Hepatocyte (in vitro differentiated cells): ENCODE measurements around the gene SYNPO2. TPM values are rescaled to one million over a fixed set of nuclear protein-coding genes. Genes with fewer than 3 reads are reported as not detected.

ENCODE experiments used
- DNase-seq: peaks from one replicate; pipeline ENCODE4 v3.0.0-alpha.2; 2016; ENCODE audit warnings: low spot score
- H2AFZ ChIP-seq: fragments of 200-600 bp; sonication (generic); 2 replicates; pipeline ENCODE4 v1.6.0; 2016; ENCODE audit warnings: antibody characterized with exemption, mild to moderate bottlenecking
- H3K27ac ChIP-seq: fragments of 200-600 bp; sonication (generic); 2 replicates; pipeline ENCODE4 v1.5.1; 2016; ENCODE audit warnings: mild to moderate bottlenecking
- H3K27me3 ChIP-seq: fragments of 200-600 bp; sonication (generic); 2 replicates; pipeline ENCODE4 v1.6.1; 2016
- H3K36me3 ChIP-seq: fragments of 200-600 bp; sonication (generic); replicated peaks from 2 replicates; pipeline ENCODE4 v1.5.1; 2016; ENCODE audit warnings: low read depth; ENCODE audit not compliant: insufficient read depth
- H3K4me1 ChIP-seq: fragments of 200-600 bp; sonication (generic); 2 replicates; pipeline ENCODE4 v1.5.1; 2016; ENCODE audit warnings: mild to moderate bottlenecking, moderate library complexity; ENCODE audit not compliant: insufficient read depth
- H3K4me2 ChIP-seq: fragments of 200-600 bp; sonication (generic); 2 replicates; pipeline ENCODE4 v1.6.0; 2016
- H3K4me3 ChIP-seq: fragments of 200-600 bp; sonication (generic); 2 replicates; pipeline ENCODE4 v1.5.1; 2016; ENCODE audit warnings: mild to moderate bottlenecking
- H3K79me2 ChIP-seq: fragments of 200-600 bp; sonication (generic); 2 replicates; pipeline ENCODE4 v1.6.0; 2017; ENCODE audit warnings: mild to moderate bottlenecking
- H3K9me2 ChIP-seq: fragments of 200-600 bp; sonication (generic); replicated peaks from 2 replicates; pipeline ENCODE4 v1.6.0; 2017; ENCODE audit warnings: mild to moderate bottlenecking; ENCODE audit not compliant: insufficient read depth
- H3K9me3 ChIP-seq: fragments of 200-600 bp; sonication (generic); 2 replicates; pipeline ENCODE4 v1.5.1; 2016; ENCODE audit warnings: low read depth, mild to moderate bottlenecking
- H4K20me1 ChIP-seq: fragments of 200-600 bp; sonication (generic); 2 replicates; pipeline ENCODE4 v1.6.0; 2016; ENCODE audit warnings: mild to moderate bottlenecking; ENCODE audit not compliant: insufficient read depth, poor library complexity, severe bottlenecking
- CTCF ChIP-seq: fragments of 200-600 bp; sonication (generic); IDR thresholded peaks from 2 replicates; pipeline ENCODE4 v1.5.1; 2016; ENCODE audit warnings: antibody characterized with exemption, mild to moderate bottlenecking; ENCODE audit not compliant: poor library complexity
- EZH2 ChIP-seq: fragments of 200-600 bp; sonication (generic); IDR thresholded peaks from 2 replicates; pipeline ENCODE4 v1.6.1; 2016; ENCODE audit warnings: antibody characterized with exemption, mild to moderate bottlenecking, borderline replicate concordance
- EZH2phosphoT487 ChIP-seq: fragments of 200-600 bp; sonication (generic); IDR thresholded peaks from one replicate; pipeline ENCODE4 v1.6.1; 2018; ENCODE audit warnings: antibody characterized with exemption, mild to moderate bottlenecking, low read depth, moderate library complexity; ENCODE audit not compliant: unreplicated experiment, severe bottlenecking
- WGBS: methylation state at CpG from one replicate; pipeline ENCODE4 v1.1.6; 2016; ENCODE audit warnings: low lambda C conversion rate; ENCODE audit errors: missing lambda C conversion rate; 5-methylcytosine and 5-hydroxymethylcytosine counted together
- polyA plus RNA-seq: library from polyadenylated mRNA; unstranded; fragments of >200 nt; fragmentation: Nextera tagmentation; extraction: Ambion mirVana; gene quantifications from 2 replicates; pipeline ENCODE4 v1.2.1, GENCODE V29; 2016
- total RNA-seq: library from RNA; depleted of rRNA; stranded (reverse); fragments of >200 nt; gene quantifications from 2 replicates; pipeline ENCODE4 v1.2.3, GENCODE V29; 2014

The SYNPO2 gene
- total and polyA plus RNA-seq, 2 experiments from 2014 or later: 3.5 to 12.6 TPM

GRCh38 chr4:118904418-118904817, 15.8 kb downstream of the SYNPO2 start:
- Histone ChIP-seq H3K36me3 (no peaks in the 10 kb centered on the region), H3K4me3 (no peak overlapping the region), H3K4me2 (no peak overlapping the region), H3K27ac (no peak overlapping the region), H3K27me3 (no peaks in the 10 kb centered on the region), H3K9me3 (no peaks in the 10 kb centered on the region), H2AFZ (no peak overlapping the region), H3K9me2 (no peaks in the 10 kb centered on the region), H3K4me1 (no peaks in the 10 kb centered on the region), H3K79me2 (no peaks in the 10 kb centered on the region), H4K20me1 (no peaks in the 10 kb centered on the region)
- TF ChIP-seq EZH2 (no peak), CTCF (no peak), EZH2phosphoT487 (no peak)
- WGBS: 79% methylated on average over 3 of the region's 3 CpGs
- no peak for DNase-seq

GRCh38 chr4:118904935-118905334, 16.3 kb downstream of the SYNPO2 start:
- Histone ChIP-seq H4K20me1 (no peaks in the 10 kb centered on the region), H3K36me3 (no peaks in the 10 kb centered on the region), H3K4me3 (no peak overlapping the region), H3K9me3 (no peaks in the 10 kb centered on the region), H3K4me2 (no peak overlapping the region), H3K9me2 (no peaks in the 10 kb centered on the region), H3K27ac (no peak overlapping the region), H3K79me2 (no peaks in the 10 kb centered on the region), H3K4me1 (no peaks in the 10 kb centered on the region), H2AFZ (no peak overlapping the region), H3K27me3 (no peaks in the 10 kb centered on the region)
- no peak for TF ChIP-seq EZH2
- TF ChIP-seq CTCF: no peak
- TF ChIP-seq EZH2phosphoT487: no peak
- WGBS: 78% methylated on average over 2 of the region's 2 CpGs
- no peak for DNase-seq

- Histone ChIP-seq H2AFZ (no peak overlapping the region), H3K4me2 (no peak overlapping the region), H3K27ac (no peak overlapping the region)
Measured at GRCh38 chr4:118905566-118905965, 16.9 kb downstream of the SYNPO2 start.

More at GRCh38 chr4:118905566-118905965, 16.9 kb downstream of the SYNPO2 start:
- WGBS: 60% methylated on average over 4 of the region's 4 CpGs
- H3K36me3 ChIP-seq: no peaks in the 10 kb centered on the region
- H3K4me1 ChIP-seq: no peaks in the 10 kb centered on the region
- DNase-seq: no peak
- no peaks in the 10 kb centered on the region for H3K27me3 ChIP-seq
- H3K9me3 ChIP-seq: no peaks in the 10 kb centered on the region
- TF ChIP-seq EZH2phosphoT487 (no peak), EZH2 (no peak), CTCF (no peak)
- H3K79me2 ChIP-seq: no peaks in the 10 kb centered on the region
- H4K20me1 ChIP-seq: no peaks in the 10 kb centered on the region
- H3K4me3 ChIP-seq: no peak overlapping the region
- no peaks in the 10 kb centered on the region for H3K9me2 ChIP-seq
